ENCODE measurements around the gene SIAH3. TPM values are rescaled to one million over a fixed set of nuclear protein-coding genes. Genes with fewer than 3 reads are reported as not detected.

SIAH3 gene
- total RNA-seq, 5 donors from 2014 or later (not counting 1 experiment from before 2014, with no cell fraction given) = 0.19 to 4.8 (median 2.4) TPM

DNA sequence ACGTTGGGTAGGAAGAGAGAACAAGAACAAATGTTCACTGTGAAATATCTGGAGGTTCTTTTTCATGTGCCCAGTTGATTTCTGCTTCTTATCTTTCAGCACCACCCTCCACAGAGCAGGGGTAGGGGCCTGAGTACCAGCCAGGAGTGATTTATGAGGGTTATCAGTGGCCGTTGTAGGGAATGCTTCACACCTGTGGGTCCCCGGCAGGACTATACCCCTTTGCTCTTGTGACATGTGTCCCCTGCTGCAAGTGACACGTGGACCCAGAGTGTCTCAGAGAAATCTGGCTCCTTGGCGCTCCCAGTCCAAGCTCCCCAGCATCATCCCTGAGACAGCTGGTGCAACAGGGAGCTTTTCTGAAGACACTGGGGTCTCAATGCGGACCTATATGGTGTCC lies 29.7 kb downstream of the SIAH3 start:
- WGBS (ENCODE audit: insufficient coverage) = 84% methylated on average over 5 of the region's 6 CpGs
- Mint-ChIP-seq H3K36me3 (no peaks in the 10 kb centered on the region), H3K9me3 (no peaks in the 10 kb centered on the region), H3K4me1 (peaks cover 0 to 2% (median 1%) of the 10 kb centered on the region in 3 donors), H3K27me3 (no peaks in the 10 kb centered on the region), H3K27ac (no peak overlapping the region), H3K4me3 (no peak overlapping the region)
- ChIA-PET POLR2A (no interaction called here), CTCF (interaction anchor here in 1 of 2 donors (0.5 to 0.6 kb wide), 2 partner anchors 18 to 340 kb away, joined by 3 to 4 read pairs; no protein-coding TSS in a partner anchor)
- H3K27me3 ChIP-seq (replicated peaks in 1 of 2; ENCODE audit: control insufficient read depth in 2 of 2, extremely low read depth in 1 of 2, insufficient read depth in 2 of 2, low read length in 1 of 2) = no peaks in the 10 kb centered on the region
- ATAC-seq (replicated peaks in 1 of 4) (no peak), DNase-seq (no peak)
- H3K9me3 ChIP-seq = no peaks in the 10 kb centered on the region
- H3K4me3 ChIP-seq (ENCODE audit: control insufficient read depth in 1 of 2, extremely low read depth in 1 of 2, low read length in 1 of 2) = no peak overlapping the region
- no peaks in the 10 kb centered on the region for H3K4me1 ChIP-seq (ENCODE audit: control insufficient read depth in 1 of 2, extremely low read depth in 1 of 2, insufficient read depth in 2 of 2, low read length in 2 of 2)
- no peak overlapping the region for H3K27ac ChIP-seq (ENCODE audit: low read length)
- H3K36me3 ChIP-seq (ENCODE audit: control insufficient read depth in 2 of 2, extremely low read depth in 1 of 2, insufficient read depth in 1 of 2, low read length in 1 of 2) = peaks cover 0 to 5% of the 10 kb centered on the region in 2 donors

DNA sequence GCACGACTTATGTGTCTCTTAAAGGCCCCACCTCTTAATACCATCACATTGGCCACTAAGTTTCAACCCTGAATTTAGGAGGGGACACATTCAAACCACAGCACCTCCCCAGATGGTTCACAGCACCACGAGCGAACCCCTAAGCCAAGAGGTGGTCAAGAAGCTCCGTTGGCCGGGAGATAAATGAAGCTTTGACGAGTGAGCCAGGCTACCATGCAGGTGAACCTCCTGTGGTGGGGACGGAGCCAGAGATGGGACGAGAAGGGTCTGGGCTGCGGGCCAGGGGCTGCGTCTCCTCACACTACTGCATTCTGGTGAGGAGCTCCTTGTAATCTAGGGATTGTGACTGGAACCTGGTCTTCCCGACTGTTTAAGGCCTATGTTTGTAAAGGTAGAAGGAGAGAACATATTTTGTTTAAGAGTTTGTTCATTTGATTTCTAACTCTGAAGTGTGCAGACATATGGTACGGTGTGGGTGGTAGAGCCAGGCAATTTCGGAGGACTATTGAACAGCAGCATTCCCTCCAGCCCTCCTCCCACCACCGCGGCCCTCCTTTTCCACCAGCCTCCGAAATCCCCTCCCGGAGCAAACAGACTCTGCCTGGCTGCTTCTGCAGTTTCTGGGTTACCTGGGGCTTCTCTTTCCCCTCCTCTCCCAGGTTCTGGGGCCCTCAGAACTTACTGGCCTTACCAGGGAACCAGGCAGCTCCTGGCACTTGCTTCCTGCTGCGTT lies 31.3 kb downstream of the SIAH3 start:
- no peak overlapping the region for H3K27ac Mint-ChIP-seq
- H3K4me3 Mint-ChIP-seq = no peak overlapping the region
- Histone ChIP-seq H3K27ac (ENCODE audit: low read length) (no peak overlapping the region), H3K4me3 (ENCODE audit: control insufficient read depth in 1 of 2, extremely low read depth in 1 of 2, low read length in 1 of 2) (no peak overlapping the region), H3K9me3 (no peaks in the 10 kb centered on the region), H3K4me1 (ENCODE audit: control insufficient read depth in 1 of 2, extremely low read depth in 1 of 2, insufficient read depth in 2 of 2, low read length in 2 of 2) (no peaks in the 10 kb centered on the region), H3K27me3 (replicated peaks in 1 of 2; ENCODE audit: control insufficient read depth in 2 of 2, extremely low read depth in 1 of 2, insufficient read depth in 2 of 2, low read length in 1 of 2) (no peaks in the 10 kb centered on the region), H3K36me3 (ENCODE audit: control insufficient read depth in 2 of 2, extremely low read depth in 1 of 2, insufficient read depth in 1 of 2, low read length in 1 of 2) (peaks cover 0 to 5% of the 10 kb centered on the region in 2 donors)
- no peak for DNase-seq
- H3K36me3 Mint-ChIP-seq = no peaks in the 10 kb centered on the region
- H3K9me3 Mint-ChIP-seq = no peaks in the 10 kb centered on the region
- WGBS (ENCODE audit: insufficient coverage) = 92% methylated on average over 7 of the region's 18 CpGs
- ATAC-seq (replicated peaks in 1 of 4) = no peak
- H3K4me1 Mint-ChIP-seq = no peaks in the 10 kb centered on the region
- CTCF ChIA-PET = no interaction called here
- POLR2A ChIA-PET = no interaction called here
- no peaks in the 10 kb centered on the region for H3K27me3 Mint-ChIP-seq

DNA sequence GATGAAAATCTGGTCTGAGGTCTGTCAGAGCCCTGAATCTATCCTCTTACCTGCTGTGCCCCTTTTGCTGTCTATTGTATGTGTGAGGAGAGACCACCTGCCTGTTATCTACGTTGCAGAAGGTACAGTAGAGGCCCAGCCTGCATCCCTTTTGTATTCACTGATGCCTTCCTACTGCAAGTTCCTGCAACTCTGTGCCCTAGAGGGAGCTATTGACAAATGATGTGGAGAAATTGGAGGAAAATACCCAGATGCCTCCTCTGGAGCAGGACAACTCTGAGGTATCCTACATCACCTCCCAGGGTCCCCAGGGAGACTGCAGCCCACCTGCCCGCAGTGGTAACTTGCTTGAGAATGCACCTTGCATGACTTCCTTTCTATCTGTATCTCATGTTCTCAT lies 33.7 kb downstream of the SIAH3 start:
- DNase-seq (no peak), ATAC-seq (replicated peaks in 1 of 4) (no peak)
- ChIA-PET POLR2A (no interaction called here), CTCF (no interaction called here)
- Histone ChIP-seq H3K36me3 (ENCODE audit: control insufficient read depth in 2 of 2, extremely low read depth in 1 of 2, insufficient read depth in 1 of 2, low read length in 1 of 2) (peaks cover 0 to 5% of the 10 kb centered on the region in 2 donors), H3K9me3 (no peaks in the 10 kb centered on the region), H3K4me1 (ENCODE audit: control insufficient read depth in 1 of 2, extremely low read depth in 1 of 2, insufficient read depth in 2 of 2, low read length in 2 of 2) (no peaks in the 10 kb centered on the region), H3K27me3 (replicated peaks in 1 of 2; ENCODE audit: control insufficient read depth in 2 of 2, extremely low read depth in 1 of 2, insufficient read depth in 2 of 2, low read length in 1 of 2) (no peaks in the 10 kb centered on the region), H3K4me3 (ENCODE audit: control insufficient read depth in 1 of 2, extremely low read depth in 1 of 2, low read length in 1 of 2) (no peak overlapping the region), H3K27ac (ENCODE audit: low read length) (no peak overlapping the region)
- Mint-ChIP-seq H3K27ac (no peak overlapping the region), H3K9me3 (no peaks in the 10 kb centered on the region), H3K36me3 (no peaks in the 10 kb centered on the region), H3K4me1 (no peaks in the 10 kb centered on the region), H3K4me3 (no peak overlapping the region), H3K27me3 (no peaks in the 10 kb centered on the region)
- WGBS (ENCODE audit: insufficient coverage) = 67% methylated on average over 1 of the region's 2 CpGs

DNA sequence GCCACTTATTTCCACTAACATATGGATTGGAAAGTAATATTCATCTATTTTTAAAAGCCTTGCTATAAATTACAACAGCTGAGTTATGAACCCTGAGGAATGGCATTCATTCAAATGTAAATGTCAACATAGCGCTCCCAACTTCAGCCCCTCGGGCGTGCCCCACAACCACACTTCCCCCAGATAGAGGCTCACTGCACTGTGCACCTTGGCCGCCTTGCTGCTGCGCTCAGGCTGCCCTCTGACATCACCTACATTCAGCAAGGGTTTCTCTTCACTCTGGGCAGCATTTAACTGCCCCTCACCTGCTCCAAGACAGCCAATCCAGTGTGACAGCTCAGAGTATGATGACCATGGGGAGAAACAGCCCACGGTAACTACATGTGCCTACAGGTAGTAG lies 35.1 kb downstream of the SIAH3 start:
- Mint-ChIP-seq H3K9me3 (no peaks in the 10 kb centered on the region), H3K4me1 (no peaks in the 10 kb centered on the region), H3K36me3 (no peaks in the 10 kb centered on the region), H3K27ac (no peak overlapping the region), H3K27me3 (no peaks in the 10 kb centered on the region), H3K4me3 (no peak overlapping the region)
- H3K9me3 ChIP-seq = no peaks in the 10 kb centered on the region
- ChIA-PET POLR2A (no interaction called here), CTCF (no interaction called here)
- ATAC-seq (replicated peaks in 1 of 4) (no peak), DNase-seq (no peak)
- peaks cover 0 to 5% of the 10 kb centered on the region in 2 donors for H3K36me3 ChIP-seq (ENCODE audit: control insufficient read depth in 2 of 2, extremely low read depth in 1 of 2, insufficient read depth in 1 of 2, low read length in 1 of 2)
- no peak overlapping the region for H3K27ac ChIP-seq (ENCODE audit: low read length)
- no peaks in the 10 kb centered on the region for H3K27me3 ChIP-seq (replicated peaks in 1 of 2; ENCODE audit: control insufficient read depth in 2 of 2, extremely low read depth in 1 of 2, insufficient read depth in 2 of 2, low read length in 1 of 2)
- H3K4me1 ChIP-seq (ENCODE audit: control insufficient read depth in 1 of 2, extremely low read depth in 1 of 2, insufficient read depth in 2 of 2, low read length in 2 of 2) = no peaks in the 10 kb centered on the region
- no peak overlapping the region for H3K4me3 ChIP-seq (ENCODE audit: control insufficient read depth in 1 of 2, extremely low read depth in 1 of 2, low read length in 1 of 2)
- WGBS (ENCODE audit: insufficient coverage) = 85% methylated on average over 4 of the region's 6 CpGs

DNA sequence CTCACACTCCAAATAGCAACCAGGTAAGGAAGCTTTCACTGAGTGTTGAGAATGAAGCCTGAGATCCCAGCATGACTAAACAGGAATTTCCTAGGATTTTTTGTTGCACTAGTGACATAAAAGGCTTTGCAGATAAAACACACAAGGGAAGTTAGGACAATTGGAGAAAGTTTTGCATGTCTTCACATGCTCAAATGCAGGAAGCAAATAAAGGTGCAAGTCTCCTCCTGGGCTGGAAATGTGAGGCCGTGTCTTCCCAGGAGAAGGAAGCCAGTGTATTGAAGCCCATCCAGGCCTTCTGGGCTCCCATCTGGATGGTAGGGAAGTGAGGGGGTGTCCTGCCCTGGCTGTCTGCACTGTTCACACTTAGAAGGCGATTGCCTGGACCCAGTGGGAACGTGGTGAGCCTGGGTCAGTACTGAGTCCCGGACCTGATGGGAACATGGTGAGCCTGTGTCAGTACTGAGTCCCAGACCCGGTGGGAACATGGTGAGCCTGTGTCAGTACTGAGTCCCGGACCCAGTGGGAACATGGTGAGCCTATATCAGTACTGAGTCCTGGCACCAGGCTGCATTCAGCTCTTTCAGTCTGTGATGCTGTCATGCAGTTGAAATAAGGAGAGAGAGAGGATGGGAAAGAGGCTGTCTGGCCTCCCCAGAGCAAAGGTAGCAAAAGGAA lies 38.7 kb downstream of the SIAH3 start:
- H3K27ac ChIP-seq (ENCODE audit: low read length) = no peak overlapping the region
- 93% methylated on average over 6 of the region's 6 CpGs for WGBS (ENCODE audit: insufficient coverage)
- peaks cover 0 to 6% (median 5%) of the 10 kb centered on the region in 3 donors for H3K4me1 Mint-ChIP-seq
- no peak overlapping the region for H3K27ac Mint-ChIP-seq
- no peak for DNase-seq
- peaks cover 0 to 1% of the 10 kb centered on the region in 2 donors for H3K36me3 ChIP-seq (ENCODE audit: control insufficient read depth in 2 of 2, extremely low read depth in 1 of 2, insufficient read depth in 1 of 2, low read length in 1 of 2)
- H3K4me3 ChIP-seq (ENCODE audit: control insufficient read depth in 1 of 2, extremely low read depth in 1 of 2, low read length in 1 of 2) = no peak overlapping the region
- H3K27me3 Mint-ChIP-seq = no peaks in the 10 kb centered on the region
- H3K27me3 ChIP-seq (replicated peaks in 1 of 2; ENCODE audit: control insufficient read depth in 2 of 2, extremely low read depth in 1 of 2, insufficient read depth in 2 of 2, low read length in 1 of 2) = no peaks in the 10 kb centered on the region
- H3K36me3 Mint-ChIP-seq = no peaks in the 10 kb centered on the region
- no peaks in the 10 kb centered on the region for H3K9me3 ChIP-seq
- peaks cover 0 to 4% of the 10 kb centered on the region in 2 experiments for H3K4me1 ChIP-seq (ENCODE audit: control insufficient read depth in 1 of 2, extremely low read depth in 1 of 2, insufficient read depth in 2 of 2, low read length in 2 of 2)
- H3K4me3 Mint-ChIP-seq = no peak overlapping the region
- no peak for ATAC-seq (replicated peaks in 1 of 4)
- ChIA-PET CTCF (interaction anchor here in 1 of 2 donors (0.6 kb wide), 1 partner anchor 741 kb away, joined by 3 read pairs; no protein-coding TSS in a partner anchor), POLR2A (no interaction called here)
- H3K9me3 Mint-ChIP-seq = no peaks in the 10 kb centered on the region

DNA sequence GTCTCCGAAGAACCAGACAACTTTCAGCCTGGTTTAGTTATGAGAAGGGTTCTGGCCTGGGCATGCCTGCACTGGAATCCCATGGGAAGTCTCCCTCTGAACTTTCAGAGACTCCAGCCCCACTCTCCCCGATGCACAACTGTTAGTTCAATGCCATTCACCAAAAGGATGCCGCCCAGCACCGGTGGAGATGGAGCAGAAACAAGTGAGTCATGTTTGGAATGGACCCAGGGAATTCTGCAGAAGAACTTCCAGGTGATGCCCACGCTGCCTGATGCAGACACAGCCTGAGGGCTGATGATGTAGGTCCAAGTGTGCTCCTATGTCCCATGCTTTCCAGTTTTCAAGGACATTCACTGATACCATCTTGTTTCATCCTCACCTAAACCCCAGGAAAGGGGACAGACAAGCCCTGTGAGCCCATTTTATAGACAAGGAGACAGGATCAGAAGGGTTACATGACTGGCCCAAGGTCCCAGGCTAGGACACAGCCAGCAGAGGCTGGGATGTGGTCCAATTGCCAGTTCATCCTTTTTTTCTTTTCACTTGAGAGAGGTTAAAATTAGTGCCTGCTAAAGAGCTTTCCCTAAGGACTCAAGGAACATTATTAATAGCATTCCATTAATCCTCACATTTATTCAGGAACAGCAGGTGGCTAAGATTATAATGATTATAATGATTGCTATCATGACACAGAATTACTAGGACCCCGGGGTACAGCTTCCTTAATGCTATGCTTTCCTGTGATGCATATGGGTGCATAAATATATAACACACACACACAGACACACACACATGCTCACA lies 39.5 kb downstream of the SIAH3 start:
- Mint-ChIP-seq H3K27ac (no peak overlapping the region), H3K9me3 (no peaks in the 10 kb centered on the region), H3K27me3 (no peaks in the 10 kb centered on the region), H3K4me1 (peaks cover 0 to 6% (median 5%) of the 10 kb centered on the region in 3 donors), H3K36me3 (no peaks in the 10 kb centered on the region), H3K4me3 (no peak overlapping the region)
- Histone ChIP-seq H3K36me3 (ENCODE audit: control insufficient read depth in 2 of 2, extremely low read depth in 1 of 2, insufficient read depth in 1 of 2, low read length in 1 of 2) (no peaks in the 10 kb centered on the region), H3K9me3 (no peaks in the 10 kb centered on the region), H3K4me3 (ENCODE audit: control insufficient read depth in 1 of 2, extremely low read depth in 1 of 2, low read length in 1 of 2) (no peak overlapping the region), H3K4me1 (ENCODE audit: control insufficient read depth in 1 of 2, extremely low read depth in 1 of 2, insufficient read depth in 2 of 2, low read length in 2 of 2) (peaks cover 0 to 4% of the 10 kb centered on the region in 2 experiments), H3K27ac (ENCODE audit: low read length) (no peak overlapping the region), H3K27me3 (replicated peaks in 1 of 2; ENCODE audit: control insufficient read depth in 2 of 2, extremely low read depth in 1 of 2, insufficient read depth in 2 of 2, low read length in 1 of 2) (no peaks in the 10 kb centered on the region)
- ChIA-PET POLR2A (no interaction called here), CTCF (interaction anchor here in 1 of 2 donors (0.6 kb wide), 1 partner anchor 740 kb away, joined by 3 read pairs; no protein-coding TSS in a partner anchor)
- ATAC-seq (replicated peaks in 1 of 4) = no peak
- 72% methylated on average over 3 of the region's 6 CpGs for WGBS (ENCODE audit: insufficient coverage)
- DNase-seq = no peak
